Activated naive CD4-positive, alpha-beta T cell treated with anti-CD3 and anti-CD28 coated beads, Interleukin-2, amount 50 U/mL, for 16 hours (primary cell): ENCODE data around the gene HNRNPF.
"Not testable (repeated sequence)": the region's sequence is repeated elsewhere in the genome, so short reads cannot be mapped to it uniquely, and the experiment has no call there.

Source experiments
- DNase-seq: peaks from one replicate; pipeline ENCODE4 v3.0.0-alpha.2; 2020

HNRNPF gene

DNA sequence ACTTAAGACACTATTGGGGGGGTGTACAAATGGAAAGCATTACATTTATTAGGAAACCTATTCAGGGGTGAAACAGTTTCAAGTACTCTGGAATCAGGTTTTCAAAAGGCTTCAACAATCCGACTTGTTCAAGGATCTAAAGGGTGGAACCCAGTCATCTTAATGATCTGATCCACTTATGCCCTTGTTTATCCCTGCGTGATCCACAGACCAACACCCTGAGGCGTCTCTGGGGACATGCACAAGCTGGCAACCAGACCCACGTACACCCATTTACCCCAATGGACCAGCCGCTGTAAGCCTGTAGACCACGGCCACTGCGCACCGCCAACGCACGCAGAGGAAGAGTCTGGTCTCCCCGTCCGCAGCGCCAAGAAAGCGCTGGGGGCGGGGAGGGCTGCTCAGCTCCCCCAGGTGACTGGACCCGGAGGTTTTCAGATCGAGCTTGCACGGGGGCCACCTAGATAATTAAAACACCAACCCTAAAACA is 13.4 kb downstream of the HNRNPF start:
- DNase-seq = no peak

DNA sequence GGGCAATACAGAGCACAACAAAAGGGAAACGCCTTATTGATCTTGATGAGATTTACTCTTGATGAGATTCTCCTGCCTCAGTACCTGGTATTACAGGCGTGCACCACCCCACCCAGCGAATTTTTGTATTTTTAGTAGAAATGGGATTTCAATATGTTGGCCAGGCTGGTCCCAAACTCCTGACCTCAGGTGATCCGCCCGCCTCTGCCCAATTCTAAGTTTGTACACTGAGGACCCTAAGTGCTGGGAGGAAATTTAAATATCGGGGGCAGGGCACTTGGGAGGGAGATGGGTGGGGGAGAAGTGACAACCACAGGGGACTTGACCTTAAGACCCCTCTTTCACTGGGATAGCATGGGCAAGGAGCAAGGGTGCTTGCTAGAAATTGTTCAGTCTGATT is 14.1 kb downstream of the HNRNPF start:
- no peak for DNase-seq

DNA sequence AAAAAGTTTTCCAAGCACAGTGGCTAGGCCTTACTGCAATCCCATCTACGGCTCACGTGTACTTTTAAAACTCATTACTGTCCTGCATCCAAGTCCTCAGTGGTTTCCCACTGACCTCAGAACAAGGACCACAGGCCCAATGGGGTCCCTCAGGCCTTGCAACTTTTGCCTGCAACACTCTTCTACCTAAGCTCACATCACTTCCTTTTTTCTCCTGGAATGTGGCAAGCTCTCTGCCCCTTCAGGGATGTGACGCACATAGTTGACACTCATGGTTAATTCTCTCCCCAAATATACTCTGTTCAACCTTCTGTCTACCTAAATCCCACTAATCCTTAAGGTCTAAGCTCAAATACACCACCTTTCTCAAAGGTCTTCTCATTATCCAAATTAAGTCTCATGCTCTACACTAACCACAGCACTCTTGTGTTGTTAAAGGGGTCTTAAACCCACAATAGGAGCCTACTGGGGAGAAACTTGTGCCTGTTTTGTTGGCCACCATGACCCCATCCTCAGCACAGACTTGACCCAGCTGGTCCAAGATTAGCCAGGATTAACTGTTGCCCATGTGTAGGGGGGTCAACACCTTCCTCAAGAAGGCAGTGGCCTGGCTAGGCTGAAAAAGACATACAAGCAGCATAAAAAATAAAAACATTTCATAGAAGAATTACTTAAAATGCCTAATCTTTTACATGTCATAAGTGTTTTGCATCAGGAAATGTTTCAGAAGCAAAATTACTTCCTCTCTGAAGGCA is 15.2 kb downstream of the HNRNPF start:
- DNase-seq = no peak

DNA sequence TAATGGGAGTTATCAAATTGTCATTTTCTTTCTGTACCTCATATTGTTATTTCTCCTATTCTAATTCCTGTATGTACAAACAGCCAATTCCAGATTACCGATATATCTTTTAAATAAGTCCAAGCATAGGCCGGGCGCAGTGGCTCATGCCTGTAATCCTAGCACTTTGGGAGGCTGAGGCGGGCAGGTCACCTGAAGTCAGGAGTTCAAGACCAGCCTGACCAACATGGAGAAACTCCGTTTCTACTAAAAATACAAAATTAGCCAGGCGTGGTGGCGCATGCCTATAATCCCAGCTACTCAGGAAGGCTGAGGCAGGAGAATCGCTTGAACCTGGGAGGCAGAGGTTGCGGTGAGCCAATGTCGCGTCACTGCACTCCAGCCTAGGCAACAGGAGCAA is 15.8 kb downstream of the HNRNPF start:
- not testable (repeated sequence) for DNase-seq

DNA sequence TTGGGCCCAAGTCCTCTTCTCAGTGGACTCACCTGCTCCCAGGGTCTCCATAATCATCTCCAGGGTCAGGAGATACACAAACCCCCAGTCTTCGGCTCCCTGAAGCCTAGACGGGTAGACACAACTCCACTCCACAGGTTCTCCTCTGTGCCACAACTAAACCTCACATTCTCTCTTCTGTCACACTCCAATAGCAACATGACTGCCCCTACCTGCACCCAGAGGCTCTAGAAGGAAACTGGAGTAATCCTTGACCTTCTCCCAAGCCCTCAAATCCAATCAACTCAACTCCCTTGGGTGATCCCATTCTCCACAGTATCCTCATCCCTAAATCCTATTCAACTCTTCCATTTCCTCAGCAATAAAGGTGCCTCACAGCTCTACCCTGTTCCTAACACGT is 16.2 kb downstream of the HNRNPF start:
- DNase-seq = no peak

DNA sequence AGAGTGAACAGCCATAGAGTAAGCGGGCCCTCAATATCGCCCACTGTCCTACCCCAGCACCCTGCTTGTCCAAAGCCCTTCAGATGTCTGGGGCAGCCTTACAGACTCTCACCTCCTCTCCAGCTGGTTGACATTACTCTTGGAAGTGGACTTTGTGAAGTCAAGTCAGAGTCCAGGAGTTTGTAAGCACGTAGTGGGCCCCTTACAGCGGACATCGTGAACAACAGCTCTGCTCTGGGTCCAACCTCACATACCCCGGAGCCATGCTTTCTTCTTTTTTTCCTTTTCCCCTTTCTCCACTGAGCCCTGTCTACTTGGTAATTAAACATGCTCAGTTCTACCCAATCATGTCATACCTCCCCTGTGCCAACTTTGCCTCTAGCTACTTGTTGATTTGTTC is 17.5 kb downstream of the HNRNPF start:
- DNase-seq = no peak

DNA sequence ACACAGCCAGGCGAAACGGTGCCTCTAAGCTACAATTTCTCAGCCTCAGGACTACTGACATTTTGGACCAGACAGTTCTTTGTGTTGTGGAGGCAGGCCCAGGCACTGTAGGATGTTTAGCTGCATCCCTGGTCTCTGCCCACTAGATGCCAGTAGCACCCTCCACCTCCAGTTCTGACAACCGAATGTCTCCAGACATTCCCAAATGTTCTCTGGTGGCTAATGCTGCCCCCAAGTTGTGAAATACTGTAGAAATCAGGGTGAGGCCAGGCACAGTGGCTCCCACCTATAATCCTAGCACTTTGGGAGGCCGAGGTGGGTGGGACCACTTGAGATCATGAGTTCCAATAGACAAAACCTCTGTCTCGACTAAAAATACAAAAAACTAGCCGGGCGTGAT is 18.2 kb downstream of the HNRNPF start:
- DNase-seq = no peak

DNA sequence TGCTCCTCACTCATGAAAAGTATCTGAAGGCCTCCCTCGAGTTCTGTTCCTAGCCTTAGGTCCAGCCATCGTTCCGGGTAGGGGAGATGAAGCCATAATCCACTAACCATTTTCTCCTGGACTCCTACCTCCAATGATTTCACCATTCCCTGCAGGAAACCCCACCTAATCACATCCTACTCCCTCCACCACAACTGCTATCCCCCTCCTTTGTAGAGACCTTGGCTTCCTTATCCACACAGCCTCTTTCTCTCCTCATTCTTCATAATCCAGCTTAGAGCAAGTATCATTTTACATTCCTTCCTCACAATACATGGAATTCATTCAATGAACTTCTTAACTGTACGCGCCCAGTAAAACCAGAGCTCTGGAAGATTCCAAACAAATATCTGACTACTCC is 18.7 kb downstream of the HNRNPF start:
- no peak for DNase-seq

DNA sequence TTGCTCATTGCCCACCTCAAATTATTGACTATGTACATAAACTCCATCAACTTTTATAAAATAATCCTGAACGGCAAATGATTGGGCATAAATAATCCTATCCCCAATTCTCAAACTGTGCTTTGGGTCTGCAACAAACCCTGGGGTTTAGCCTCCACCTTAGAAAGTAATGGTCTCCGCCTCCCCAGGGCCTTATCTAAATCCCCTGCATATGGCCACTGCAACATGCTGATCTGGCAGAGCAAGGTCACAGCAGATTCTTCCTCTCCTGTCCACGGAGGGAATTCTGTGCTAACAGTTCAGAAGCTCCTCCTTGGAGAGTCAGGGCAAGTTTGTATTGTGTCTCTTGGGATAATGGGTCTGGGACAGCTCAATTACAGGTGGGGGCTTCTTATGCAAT is 19.1 kb downstream of the HNRNPF start:
- DNase-seq = no peak

DNA sequence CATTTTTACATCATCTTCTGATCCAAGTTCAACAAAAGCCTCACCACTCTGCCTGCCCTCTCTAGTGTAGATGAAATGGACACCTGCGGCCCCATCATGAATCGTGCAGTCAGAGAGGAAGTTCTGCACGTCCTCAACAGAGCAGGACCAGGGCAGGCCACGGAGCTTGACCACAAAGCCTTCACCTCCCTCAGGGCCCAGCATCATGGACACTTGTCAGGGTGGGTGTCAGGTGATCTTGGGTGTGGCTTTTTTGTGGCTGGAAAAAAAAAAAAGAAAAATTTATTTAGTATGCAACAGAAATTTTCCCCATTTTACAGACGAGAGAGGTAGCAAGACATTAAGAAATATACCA is 21.3 kb downstream of the HNRNPF start:
- DNase-seq = no peak

DNA sequence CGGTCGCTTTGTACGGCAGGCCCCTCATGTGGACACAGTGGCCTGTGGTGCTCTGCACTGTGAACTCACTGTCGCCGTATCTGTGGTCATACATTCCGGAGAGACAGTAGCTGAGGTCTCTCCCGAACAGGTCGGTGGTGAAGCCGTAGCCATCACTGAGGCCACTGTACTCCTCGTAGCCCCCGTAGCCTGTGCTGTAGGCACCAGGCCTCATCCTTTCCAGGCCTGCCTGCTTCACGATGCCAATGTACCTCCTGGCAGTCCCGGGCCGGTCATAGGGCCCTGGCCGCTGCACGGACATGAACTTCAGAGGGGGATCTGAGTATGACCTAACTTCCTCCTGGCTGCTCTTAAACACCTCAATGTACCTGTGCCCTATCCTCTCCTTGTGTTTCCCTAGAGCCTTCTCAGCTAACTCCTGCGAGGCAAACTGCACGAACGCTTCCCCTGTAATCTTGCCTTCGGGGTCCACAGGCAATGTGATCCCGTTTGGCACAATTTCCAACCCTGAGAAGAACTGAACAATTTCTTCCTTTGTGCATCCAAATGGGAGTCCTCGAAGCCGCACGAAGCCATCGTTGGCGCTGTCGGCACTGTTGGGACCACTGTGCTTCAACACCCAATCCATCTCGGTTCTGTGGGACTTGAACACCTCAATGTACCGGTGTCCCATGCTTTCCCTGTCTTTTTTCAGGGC is 21.9 kb downstream of the HNRNPF start:
- no peak for DNase-seq

DNA sequence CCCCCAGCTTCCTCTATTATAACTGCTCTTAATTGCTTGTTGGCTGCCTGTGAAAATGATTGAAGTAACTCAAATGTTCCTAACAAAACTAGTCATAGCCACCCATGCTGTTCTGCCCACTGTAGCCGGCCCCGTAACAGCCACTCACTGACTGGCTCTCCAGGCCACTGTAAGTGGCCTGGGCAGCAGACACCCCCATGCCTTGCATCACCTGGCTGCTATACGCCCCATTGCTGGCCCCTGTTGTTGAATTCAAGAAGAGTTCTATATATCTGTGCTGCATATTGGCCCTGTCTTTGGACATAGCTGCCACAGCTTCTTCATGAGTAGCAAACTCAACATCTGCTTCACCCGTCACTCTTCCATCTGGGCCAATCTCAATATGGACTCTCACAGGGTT is 22.4 kb downstream of the HNRNPF start:
- DNase-seq = no peak

DNA sequence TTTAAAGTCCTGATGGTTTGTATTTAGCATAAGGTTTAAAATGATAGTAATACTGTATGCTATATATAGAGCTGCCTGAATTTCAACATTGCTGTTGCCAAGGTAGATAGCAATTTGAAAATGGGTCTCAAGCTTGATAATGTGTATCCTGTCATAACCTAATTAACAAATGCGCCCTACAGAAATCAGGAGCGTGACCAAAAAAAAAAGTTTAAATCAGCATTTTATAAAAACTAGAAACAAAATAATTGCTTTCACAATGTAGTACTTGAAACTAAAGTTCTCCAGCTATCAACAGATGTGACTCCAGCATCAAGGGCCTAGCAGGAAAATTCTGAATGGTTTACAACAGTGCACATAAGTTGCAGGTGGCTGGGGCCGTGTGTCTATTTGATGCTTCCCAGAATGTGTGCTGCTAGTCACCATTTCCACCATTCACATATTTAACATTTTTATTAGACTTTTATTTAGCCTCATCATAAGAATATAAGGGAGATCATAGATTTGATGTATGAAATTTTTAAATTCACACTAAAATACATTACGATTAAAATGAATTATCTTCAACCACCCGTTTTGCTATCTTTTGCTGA is 23.5 kb downstream of the HNRNPF start:
- no peak for DNase-seq

DNA sequence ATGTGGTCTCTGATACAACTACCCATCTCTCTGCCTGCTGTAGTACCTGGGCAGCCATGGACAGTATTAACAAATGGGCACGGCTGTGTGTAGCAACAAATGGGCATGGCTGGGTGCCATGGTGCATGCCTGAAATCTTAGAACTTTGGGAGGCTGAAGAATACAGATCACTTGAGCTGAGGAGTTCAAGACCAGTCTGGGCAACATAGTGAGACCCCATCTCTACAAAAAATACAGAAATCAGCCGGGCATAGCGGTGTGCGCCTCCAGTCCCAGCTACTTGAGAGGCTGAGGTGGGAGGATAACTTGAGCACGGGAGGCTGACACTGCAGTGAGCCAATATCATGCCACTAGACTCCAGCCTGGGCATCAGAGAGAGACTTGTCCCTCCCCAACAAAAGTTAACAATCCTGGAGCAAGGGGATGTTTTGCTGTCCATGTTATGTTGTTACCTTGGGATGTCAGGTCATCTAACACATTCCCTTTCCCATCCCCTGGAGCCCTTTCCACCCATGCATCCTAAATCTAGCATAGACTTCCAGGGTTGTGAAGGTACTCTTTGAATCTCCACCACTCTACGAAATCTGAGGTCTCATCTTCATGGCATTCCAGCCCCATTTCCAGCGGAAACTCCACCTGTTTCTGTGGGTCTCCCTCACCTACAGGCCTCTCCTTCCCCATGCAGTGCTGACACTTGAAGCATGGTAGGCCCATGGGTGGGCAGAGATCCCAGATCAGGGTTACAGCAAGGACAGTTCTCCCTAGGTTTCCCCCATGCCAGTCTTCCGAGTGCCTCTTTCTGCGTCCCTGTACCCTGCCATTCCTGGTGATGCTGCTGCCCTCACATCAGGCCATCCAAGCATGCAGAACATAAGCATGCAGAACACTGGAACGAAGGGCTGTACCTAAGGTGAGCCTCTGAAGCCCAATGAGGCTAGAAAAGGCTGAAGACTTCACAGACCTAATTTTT is 24.4 kb downstream of the HNRNPF start:
- DNase-seq = no peak

DNA sequence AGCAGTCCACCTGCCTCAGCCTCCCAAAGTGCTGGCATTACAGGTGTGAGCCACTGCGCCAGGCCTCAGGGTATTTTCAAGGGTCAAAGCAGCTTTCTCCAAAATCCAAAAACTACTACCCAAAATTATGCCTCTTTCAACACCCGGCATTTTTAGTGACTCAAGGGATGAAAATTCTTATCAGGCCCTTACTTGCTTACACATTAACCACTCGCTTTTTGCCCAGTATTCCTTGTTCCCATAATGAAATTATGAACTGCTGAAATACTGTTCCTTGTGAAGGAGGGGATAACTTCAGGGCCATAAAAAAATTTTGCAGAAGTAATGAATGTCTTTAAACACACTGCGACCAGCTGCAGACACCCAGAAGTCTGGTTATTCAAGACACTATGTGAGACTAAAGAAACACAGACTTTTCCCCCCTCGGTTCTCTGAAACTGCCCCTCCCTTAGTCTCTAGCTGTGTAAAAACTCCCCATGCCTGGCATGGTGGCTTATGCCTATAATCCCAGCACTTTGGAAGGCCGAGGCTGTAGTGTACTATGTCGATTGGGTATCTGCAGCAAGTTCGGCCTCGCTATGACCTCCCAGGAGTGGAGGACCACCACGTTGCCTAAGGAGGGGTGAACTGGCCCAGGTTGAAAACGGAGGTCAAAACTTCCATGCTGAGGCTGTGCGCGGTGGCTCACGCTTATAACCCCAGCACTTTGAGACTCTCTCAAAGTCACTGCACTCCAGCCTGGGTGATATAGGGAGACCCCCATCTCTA is 25.6 kb downstream of the HNRNPF start:
- no peak for DNase-seq

DNA sequence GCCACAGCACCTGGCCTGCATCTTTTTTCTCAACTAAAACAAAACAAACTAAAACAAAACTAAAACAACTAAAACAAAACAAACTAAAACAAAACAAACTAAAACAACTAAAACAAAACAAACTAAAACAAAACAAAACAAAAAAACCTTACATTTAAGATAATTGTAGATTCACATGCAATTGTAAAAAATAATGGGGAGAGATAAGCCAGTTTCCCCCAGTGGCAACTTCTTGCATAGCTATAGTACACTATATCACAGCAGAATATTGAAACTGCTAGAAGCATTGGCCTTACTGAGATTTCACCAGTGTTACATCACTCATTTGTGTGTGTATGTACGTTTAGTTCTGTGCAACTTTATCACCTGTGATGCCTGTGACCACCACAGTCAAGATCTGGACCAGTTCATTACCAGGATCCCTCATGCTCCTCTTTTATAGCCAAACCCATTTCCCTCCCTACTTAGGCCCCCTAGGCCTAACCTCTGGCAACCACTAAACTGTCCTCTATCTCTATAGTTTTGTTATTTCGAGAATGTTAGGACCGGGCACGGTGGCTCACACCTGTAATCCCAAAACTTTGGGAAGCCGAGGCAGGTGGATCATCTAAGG is 28.3 kb downstream of the HNRNPF start:
- DNase-seq = no peak

DNA sequence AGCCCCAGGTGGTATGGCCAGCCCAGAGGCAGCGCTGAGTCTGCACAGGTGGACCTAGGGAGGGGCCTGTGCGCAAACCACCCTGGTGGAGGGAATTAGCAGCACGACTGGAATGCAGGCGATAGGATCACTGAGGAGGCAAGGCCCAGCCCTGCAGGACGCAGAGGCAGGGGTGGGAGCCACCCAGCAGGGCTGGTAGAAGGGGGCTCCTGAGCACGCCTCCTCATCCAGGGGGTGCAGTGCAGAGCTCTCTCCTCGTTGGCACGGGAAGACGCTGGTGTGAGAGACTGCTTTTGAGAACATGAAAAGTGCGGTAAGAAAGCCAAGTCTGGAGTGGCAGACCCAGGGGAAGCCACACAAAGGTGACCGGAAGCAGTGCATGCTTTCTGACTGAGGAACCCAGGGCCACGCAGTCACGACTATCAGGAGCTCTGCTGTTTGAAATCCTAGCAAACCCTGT is 31.5 kb downstream of the HNRNPF start:
- no peak for DNase-seq

DNA sequence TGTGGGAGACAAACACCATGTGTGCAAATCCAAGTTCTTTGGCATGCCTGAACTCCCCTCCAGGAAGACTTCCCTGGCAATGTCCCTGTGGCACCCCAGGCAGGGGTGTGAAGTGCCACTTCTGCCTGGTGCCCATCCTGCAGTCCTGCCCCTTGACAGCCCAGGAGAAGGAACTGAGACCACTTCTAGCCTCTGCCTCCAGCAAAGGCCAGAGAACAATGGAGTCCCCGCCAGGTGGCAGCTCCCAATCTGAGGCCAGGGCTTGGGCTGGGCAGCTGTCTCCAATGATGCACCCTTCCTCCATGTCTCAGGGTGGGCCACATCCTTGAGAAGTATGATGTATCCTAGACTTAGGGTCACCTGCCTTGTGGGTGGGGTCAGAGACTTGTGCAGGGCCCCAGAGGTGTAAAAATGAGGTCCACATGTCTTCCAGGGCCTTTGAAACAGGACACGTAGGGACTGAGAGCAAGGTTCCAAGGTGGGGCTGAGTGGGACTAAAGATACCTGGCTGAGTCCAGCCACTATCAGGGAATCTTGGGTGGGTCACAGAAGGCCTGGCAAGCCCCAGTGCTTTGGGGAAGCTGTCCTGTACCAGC is 32.1 kb downstream of the HNRNPF start:
- no peak for DNase-seq

DNA sequence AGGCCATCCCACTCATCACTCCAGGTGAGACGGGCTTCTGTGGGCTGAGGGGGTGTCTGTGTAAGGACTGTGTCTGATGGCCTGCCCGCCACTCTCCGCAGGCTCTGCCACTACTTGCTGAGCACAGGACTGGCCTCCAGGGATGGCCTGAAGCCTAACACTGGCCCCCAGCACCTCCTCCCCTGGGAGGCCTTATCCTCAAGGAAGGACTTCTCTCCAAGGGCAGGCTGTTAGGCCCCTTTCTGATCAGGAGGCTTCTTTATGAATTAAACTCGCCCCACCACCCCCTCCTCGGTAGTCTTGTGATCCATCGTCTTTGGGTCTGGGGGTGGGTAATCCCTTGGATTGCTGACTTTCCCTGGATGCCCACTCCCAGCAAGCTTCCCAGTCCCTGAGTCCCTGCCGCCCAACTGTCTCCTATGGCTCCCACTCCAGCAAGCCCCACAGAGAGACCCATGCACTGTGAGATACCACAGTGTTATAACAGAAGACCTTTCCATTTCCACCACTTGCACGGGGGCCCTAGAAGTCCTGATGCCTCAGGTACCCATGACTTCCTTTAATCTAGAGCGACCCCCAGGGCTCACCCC is 32.8 kb downstream of the HNRNPF start:
- no peak for DNase-seq

DNA sequence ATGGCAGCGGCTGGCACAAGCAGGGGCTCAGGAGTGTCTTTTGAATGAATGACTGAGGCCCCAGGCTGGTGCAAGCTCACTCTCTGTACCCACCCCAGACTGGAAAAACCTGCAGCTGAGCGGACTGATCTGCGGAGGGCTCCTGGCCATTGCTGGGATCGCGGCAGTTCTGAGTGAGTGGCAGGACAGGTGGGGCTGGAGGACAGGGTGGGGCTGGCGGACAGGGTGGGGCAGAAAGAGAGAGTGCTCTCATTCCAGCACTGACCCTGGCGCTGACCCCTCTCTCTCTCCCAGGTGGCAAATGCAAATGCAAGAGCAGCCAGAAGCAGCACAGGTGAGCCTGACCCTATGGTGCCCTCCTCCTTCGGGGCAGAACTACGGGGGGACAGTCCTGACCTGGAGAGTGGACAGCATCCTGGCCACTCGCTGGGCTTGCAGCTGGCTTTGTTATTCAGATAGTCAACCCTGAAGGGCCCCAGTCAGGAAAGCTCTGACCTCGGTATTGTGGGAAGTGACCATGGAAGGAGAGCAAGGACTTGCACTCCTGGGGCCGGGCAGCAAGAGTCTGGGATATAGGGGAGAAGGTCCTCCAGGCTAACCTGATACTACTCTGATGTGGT is 33.5 kb downstream of the HNRNPF start:
- no peak for DNase-seq
